Posterior vena cava (tissue), 2 donors: ENCODE data around the gene MCC. TPM values are rescaled to one million over a fixed set of nuclear protein-coding genes. Genes with fewer than 3 reads are reported as not detected.

Source experiments
- DNase-seq: peaks from one replicate; pipeline ENCODE4 v3.0.0-alpha.2; 2020; ENCODE audit warnings: low spot score
- intact Hi-C, 2 donors: fragments of 100-400 bp; cut with DNase I; formaldehyde crosslinking; loops; one replicate each; pipeline versions ENCODE4 v1.14.1 to v1.14.2; 2022 to 2023
- total RNA-seq, 2 donors: library from RNA; stranded (reverse); fragmentation: NEBNext Ultra II Directional; extraction: Animal tissue kit (Norgen Biotek cat#: 25700); gene quantifications; one replicate each; pipeline ENCODE4 v1.2.1, GENCODE V29; 2021
- donor health status: DM: yes; HTN: yes; CAD: no.
- donor health status: DM: yes; HTN: yes; CAD: no.

Gene MCC
- total RNA-seq, 2 donors from 2014 or later: 12.3 to 14.6 TPM

- DNase-seq: no peak
- intact Hi-C loops: no loop called here
Measured at GRCh38 chr5:113201715-113202114, 286.5 kb downstream of the MCC start.

GRCh38 chr5:113199122-113199905, 288.9 kb downstream of the MCC start:
- intact Hi-C loops: no loop called here
- no peak for DNase-seq

- no peak for DNase-seq
- intact Hi-C loops: no loop called here
Measured at GRCh38 chr5:113197456-113198200, 290.6 kb downstream of the MCC start.

GRCh38 chr5:113195771-113196170, 292.5 kb downstream of the MCC start:
- no peak for DNase-seq
- intact Hi-C loops: no loop called here

- intact Hi-C loops: no loop called here
- no peak for DNase-seq
Measured at GRCh38 chr5:113195251-113195650, 293.0 kb downstream of the MCC start.

GRCh38 chr5:113194591-113194990, 293.7 kb downstream of the MCC start:
- intact Hi-C loops: no loop called here
- no peak for DNase-seq

GRCh38 chr5:113194125-113194524, 294.1 kb downstream of the MCC start:
- intact Hi-C loops: no loop called here
- DNase-seq: no peak

- intact Hi-C loops: no loop called here
- no peak for DNase-seq
Measured at GRCh38 chr5:113193311-113193978, 294.8 kb downstream of the MCC start.

- intact Hi-C loops: no loop called here
- no peak for DNase-seq
Measured at GRCh38 chr5:113192541-113192940, 295.7 kb downstream of the MCC start.

- DNase-seq: no peak
- intact Hi-C loops: no loop called here
Measured at GRCh38 chr5:113190347-113190746, 297.9 kb downstream of the MCC start.

GRCh38 chr5:113189291-113189690, 299.0 kb downstream of the MCC start:
- intact Hi-C loops: no loop called here

GRCh38 chr5:113188436-113188835, 299.8 kb downstream of the MCC start:
- intact Hi-C loops: no loop called here

More at GRCh38 chr5:113189291-113189690, 299.0 kb downstream of the MCC start:
- no peak for DNase-seq

GRCh38 chr5:113187906-113188305, 300.3 kb downstream of the MCC start:
- intact Hi-C loops: no loop called here

More at GRCh38 chr5:113188436-113188835, 299.8 kb downstream of the MCC start:
- DNase-seq: no peak

GRCh38 chr5:113186061-113186460, 302.2 kb downstream of the MCC start:
- DNase-seq: no peak
- intact Hi-C loops: no loop called here

More at GRCh38 chr5:113187906-113188305, 300.3 kb downstream of the MCC start:
- no peak for DNase-seq

GRCh38 chr5:113183694-113184093, 304.6 kb downstream of the MCC start:
- intact Hi-C loops: no loop called here
- DNase-seq: no peak

GRCh38 chr5:113182658-113183344, 305.5 kb downstream of the MCC start:
- intact Hi-C loops: no loop called here
- DNase-seq: no peak

- no peak for DNase-seq
- intact Hi-C loops: no loop called here
Measured at GRCh38 chr5:113181853-113182490, 306.3 kb downstream of the MCC start.

- intact Hi-C loops: no loop called here
Measured at GRCh38 chr5:113181409-113181808, 306.8 kb downstream of the MCC start.

GRCh38 chr5:113179156-113179555, 309.1 kb downstream of the MCC start:
- intact Hi-C loops: no loop called here
- no peak for DNase-seq

More at GRCh38 chr5:113181409-113181808, 306.8 kb downstream of the MCC start:
- no peak for DNase-seq
